Kasumi-1 (cell line): ENCODE measurements around the gene TMTC1.

ENCODE experiments used
- DNase-seq, 2 experiments: peaks; one replicate each; lab custom pipeline; 2025; lab: John Stamatoyannopoulos, UW

Gene TMTC1

GRCh38 chr12:29739279-29739991 lies 44.3 kb downstream of the TMTC1 start:
- DNase-seq, result no peak

DNA sequence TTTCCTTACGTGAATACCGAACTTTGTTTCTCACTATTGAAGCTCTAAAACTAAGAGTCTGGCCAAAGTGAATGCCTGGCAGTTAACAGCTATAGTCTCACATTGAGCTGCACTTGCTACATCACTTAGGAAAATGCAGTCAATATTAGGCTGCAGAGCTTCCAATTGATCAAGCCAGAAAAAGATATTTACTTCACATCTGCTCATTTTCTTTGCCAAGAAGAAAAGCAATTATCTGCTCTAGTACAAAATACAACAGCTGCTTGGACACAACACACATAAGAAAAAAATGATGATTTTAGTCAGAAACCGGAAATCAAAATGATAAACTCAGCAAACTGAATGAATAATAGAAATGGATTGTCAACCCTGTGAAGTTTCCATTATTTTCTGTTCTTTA lies 45.4 kb downstream of the TMTC1 start:
- DNase-seq, result no peak

DNA sequence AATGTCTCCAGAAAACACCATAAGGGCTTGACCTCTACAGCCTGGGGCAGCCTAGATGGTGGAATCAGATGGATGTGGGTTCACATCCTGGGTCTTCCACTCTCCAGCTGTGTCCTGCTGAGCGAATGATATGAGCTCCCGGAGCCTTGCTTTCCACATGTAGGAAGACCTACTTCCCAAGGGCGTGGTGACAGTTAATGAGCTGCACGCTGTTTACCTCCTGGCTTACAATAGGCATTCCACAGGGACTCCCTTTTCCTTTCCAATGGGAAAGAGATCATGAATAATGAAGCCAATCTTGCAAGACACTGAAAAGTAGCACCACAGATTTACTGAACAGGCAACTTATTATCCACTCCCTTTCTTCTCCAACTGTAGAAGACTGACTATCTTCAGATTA lies 46.1 kb downstream of the TMTC1 start:
- DNase-seq, result no peak

DNA sequence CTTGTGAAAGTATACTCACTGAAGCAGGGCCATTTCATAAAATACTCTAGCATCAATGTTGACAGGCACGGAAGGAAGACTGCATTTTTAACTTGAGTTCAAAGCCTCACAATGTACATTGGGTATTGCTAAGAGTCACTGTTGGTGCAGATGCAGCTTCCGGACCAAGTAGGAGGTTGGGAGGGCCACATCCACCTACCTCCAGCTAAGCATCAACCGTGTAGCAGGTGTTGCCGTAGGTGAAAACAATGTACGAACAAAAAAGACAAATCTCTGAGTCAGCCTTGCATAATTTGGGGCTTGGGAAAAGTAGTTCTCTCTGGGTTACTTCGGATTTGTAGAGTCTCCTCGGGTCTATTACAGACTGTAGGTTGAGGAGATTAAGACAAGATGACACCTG lies 48.1 kb downstream of the TMTC1 start:
- no peak for DNase-seq

GRCh38 chr12:29734734-29735133 lies 49.0 kb downstream of the TMTC1 start:
- no peak for DNase-seq

DNA sequence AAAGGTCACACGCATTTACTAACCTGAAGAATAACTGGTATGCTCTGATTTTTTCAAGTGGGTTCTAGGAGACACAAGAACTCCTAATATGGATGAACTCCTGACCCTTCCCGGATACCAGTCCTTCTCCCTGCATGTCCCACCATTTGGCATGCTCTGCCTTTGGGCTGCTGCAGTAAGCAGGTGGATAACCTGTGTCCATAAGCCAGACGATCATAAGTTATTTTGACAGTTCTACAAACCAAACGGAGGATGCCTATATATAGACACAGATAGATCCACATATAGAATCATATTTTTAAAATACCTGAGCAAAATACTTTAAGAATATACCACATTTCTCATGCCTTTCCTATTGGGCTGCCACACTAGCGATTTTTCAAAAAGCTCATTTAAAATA lies 49.4 kb downstream of the TMTC1 start:
- no peak for DNase-seq

DNA sequence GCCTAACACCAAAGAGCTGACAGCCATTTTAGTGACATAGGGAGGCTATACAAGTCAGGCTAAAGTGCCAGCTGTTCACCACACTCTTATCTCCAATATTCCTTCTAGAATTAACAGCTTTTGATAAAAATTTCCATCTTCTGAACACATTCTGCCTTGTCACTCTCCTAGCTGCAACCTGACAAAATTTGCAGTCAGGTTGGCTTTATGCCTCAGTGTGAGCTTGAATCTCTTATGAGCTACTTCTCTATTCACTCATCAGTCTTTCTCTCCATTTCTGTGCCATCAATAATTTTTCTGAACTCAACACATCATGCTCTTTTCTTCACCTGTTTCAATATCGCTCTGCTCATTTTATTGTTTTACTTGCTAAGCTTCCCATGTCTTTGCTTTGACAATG lies 50.2 kb downstream of the TMTC1 start:
- no peak for DNase-seq

GRCh38 chr12:29733060-29733459 lies 50.7 kb downstream of the TMTC1 start:
- DNase-seq, result no peak

DNA sequence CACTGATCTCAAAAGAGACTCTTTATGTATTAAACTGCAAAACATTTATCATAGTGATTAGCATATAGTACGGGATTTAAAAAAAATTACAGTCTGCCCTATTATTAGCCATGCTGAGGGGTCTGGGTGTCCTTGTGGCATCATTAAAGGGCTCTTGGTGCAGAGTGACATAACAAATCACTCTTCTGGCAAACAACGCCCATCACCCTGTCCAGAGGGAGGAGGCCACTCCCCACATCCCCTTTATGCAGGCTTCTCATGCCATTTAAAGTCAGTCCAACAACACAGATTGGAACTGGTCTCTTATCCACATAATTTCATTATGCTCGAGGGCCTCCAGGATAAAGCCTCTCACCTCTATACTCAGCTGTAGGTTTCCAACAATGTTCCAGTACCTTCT lies 51.1 kb downstream of the TMTC1 start:
- no peak for DNase-seq

DNA sequence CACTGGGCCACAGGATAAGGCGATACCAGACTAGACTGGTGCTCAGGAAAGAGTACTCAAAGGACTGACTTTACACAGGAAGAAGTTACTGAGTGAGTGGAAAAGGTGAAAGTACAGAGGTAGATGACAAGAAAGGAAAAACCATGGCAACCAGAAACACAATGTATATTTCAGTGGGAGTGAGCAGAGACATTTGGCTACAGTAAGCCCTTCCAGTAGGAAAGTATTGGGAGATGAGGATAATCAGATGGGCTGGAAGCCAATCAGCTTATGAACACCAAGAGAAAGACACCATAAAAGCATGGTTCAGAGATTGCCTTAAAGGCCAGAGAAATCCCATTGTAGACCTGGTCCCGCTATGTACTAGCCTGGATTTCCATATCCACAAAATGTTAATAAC lies 51.6 kb downstream of the TMTC1 start:
- no peak for DNase-seq

GRCh38 chr12:29731591-29731990 lies 52.2 kb downstream of the TMTC1 start:
- no peak for DNase-seq

DNA sequence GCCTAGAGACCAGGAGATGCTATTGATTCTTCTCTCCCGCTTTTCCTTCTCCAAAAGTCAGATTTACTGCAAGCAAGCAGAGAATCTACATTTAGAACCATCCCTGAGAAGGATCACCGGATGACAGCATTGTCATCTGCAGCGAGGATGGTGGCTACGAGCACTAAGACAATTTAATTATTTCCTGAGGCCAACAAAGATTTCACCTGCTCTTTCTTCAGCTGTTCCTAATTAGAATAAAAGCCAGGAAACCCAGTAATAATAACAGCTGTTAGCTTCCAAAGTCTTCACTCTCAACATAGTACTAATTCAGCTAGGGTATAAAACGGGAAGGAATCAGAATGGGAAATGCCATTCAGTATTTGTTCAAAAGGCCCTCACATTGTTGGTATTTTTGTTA lies 53.3 kb downstream of the TMTC1 start:
- no peak for DNase-seq

DNA sequence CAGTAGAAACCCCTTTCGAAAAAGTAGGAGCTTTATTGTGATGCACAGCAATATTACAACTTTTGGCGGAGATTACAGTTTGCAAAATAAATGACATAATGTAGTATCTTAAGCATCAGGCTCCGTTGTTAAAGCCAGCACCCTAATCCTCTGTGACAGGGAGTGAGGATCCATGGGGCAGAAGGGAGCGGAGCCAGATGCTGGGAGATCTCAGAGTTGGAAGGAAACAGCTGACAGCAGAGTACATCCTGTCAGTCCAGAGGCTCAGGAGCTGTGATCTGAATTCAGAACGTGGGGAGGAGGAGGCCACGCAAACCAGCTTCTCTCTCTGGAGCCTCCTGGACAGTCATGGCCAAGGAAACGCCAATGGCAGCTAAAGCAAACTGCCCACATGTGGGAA lies 55.7 kb downstream of the TMTC1 start:
- DNase-seq, result no peak

DNA sequence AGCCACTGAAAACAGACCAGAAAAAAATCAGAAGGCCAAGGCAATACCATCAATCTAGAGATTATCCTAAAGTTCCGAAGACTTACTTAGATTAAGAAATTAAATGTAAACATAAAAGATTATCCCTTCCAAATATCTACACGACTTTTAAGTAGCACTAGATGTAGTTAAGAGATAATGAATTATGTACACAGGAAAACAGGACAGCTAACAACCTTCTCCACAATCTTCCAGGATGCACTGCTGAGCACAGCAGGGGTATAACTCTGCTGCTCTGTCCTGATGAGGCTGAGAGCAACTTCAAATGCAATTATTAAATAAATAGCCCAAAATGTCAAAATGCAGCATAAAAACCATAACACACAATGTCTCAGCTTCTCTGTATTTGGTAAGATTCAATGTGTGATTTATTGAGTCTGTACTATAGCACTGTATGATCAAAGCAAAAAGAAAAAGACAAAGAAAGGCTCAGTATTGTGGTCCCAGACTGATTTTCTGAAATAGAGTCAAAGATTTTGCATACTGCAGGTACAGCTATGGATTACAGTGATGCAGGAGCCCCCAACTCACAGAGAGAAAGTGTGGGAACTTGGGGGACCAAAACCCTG lies 56.9 kb downstream of the TMTC1 start:
- no peak for DNase-seq

- no peak for DNase-seq
These were observed 57.4 kb downstream of the TMTC1 start for GRCh38 chr12:29726321-29726692.

- DNase-seq, result no peak
These were observed 58.0 kb downstream of the TMTC1 start for GRCh38 chr12:29725587-29726320.

DNA sequence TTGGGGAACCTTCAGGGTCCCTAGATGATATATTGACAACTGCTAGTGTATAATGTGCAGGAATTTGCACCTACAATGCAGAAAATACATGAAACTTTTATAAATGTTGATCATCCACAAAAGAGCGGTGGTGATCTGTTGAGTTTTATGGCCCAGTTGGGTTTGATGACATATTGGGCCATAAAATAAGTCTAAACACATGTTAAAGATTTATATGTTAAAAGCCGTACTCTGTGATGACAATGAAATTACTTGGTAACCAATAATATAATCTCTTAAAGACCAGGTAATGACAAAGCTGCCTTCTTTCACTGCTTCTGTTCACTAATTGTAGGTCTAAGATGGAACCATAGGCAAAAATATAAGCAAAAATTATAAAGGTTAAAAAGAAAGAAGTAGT lies 61.6 kb downstream of the TMTC1 start:
- DNase-seq, result no peak

DNA sequence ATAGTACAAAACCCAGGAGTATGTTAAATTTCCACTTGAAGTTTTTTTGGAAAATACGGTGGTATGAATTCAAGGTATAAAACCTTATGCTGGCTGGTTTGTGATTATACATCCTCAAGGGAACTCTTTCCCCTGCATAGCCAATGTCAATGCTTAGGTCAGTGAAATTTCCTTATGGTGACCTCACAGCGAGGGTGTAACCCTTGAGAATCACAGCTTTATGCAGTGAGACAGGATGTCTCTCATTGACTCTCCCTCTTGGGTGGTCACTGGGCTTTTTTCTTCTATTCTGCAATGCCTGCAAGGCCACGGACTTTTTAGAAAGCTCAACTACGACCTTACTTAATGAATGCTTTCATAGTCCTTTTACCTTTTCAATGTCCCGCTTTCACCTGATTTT lies 64.4 kb downstream of the TMTC1 start:
- DNase-seq, result no peak

GRCh38 chr12:29717540-29718100 lies 66.1 kb downstream of the TMTC1 start:
- no peak for DNase-seq

DNA sequence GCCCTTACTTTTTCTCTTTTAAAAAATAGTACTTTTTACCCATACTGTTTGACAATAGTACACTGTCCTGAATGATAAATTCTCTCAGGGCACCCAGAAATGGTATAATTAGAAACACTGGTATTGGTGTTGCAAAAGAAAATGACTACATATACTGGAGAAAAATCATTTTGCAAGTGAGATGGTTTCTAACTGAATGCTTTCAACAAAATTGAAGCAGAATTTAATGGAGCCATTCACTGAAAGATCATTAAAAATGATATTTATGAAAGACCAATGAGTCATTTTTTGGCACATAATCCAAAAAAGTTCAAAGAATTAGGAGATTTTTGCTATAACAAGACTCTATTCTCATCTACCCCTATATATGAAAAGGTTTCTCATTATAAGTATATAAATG lies 68.8 kb downstream of the TMTC1 start:
- no peak for DNase-seq

DNA sequence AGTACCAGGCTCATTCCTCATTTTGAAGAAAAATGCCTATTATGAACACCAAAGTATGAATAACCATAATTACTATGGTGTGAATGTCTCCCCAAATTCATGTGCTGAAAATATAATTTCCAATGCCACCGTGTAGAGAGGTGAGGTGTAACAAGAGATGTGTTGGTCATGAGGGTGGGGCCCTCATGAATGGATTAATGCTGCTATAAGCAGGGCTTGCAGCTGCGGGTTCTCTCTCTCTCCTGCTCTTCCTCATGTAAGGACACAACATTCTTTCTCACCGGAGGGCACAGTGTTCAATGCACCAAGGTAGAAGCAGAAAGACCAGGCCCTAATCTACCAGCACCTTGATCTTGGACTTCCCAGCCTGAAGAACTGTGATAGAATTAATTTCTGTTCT lies 70.0 kb downstream of the TMTC1 start:
- DNase-seq, result no peak

- DNase-seq, result no peak
These were observed 72.4 kb downstream of the TMTC1 start for GRCh38 chr12:29711381-29711780.

GRCh38 chr12:29710104-29710503 lies 73.6 kb downstream of the TMTC1 start:
- peak in 1 of 2 experiments; percentile 5 for DNase-seq
